CD8-positive, alpha-beta memory T cell (primary cell): ENCODE measurements around the gene COPS9. TPM values are rescaled to one million over a fixed set of nuclear protein-coding genes. Genes with fewer than 3 reads are reported as not detected.

Source experiments
- CTCF ChIA-PET: fragments of 350-600 bp; sonication (Branson Sonifier 250); formaldehyde crosslinking; loops from one replicate; lab custom pipeline; 2021; ENCODE audit warnings: antibody characterized with exemption; lab: Charles Lee
- POLR2A ChIA-PET: fragments of 350-600 bp; sonication (Branson Sonifier 250); formaldehyde crosslinking; loops from one replicate; lab custom pipeline; 2021; ENCODE audit warnings: antibody characterized with exemption; lab: Charles Lee
- DNase-seq, 5 donors: peaks; one replicate each; pipeline versions ENCODE4 v3.0.0 to v3.0.0-alpha.2; 2020 to 2022; ENCODE audit warnings: mixed read lengths in 1 of 5
- H3K27ac ChIP-seq: one replicate; pipeline ENCODE4 v1.7.0; 2013; ENCODE audit warnings: low read depth, mild to moderate bottlenecking, low read length, moderate library complexity
- H3K27me3 ChIP-seq: 2 replicates; pipeline ENCODE4 v1.7.0; 2013; ENCODE audit warnings: low read length, mild to moderate bottlenecking; ENCODE audit not compliant: insufficient read depth, poor library complexity, severe bottlenecking
- H3K36me3 ChIP-seq: 2 replicates; pipeline ENCODE4 v1.7.0; 2013; ENCODE audit warnings: mild to moderate bottlenecking, low read length, moderate library complexity; ENCODE audit not compliant: insufficient read depth
- H3K4me1 ChIP-seq: 2 replicates; pipeline ENCODE4 v1.7.0; 2013; ENCODE audit warnings: mild to moderate bottlenecking, low read length, moderate library complexity; ENCODE audit not compliant: insufficient read depth
- H3K4me3 ChIP-seq: 2 replicates; pipeline ENCODE4 v1.7.0; 2013; ENCODE audit warnings: mild to moderate bottlenecking, low read length
- H3K9me3 ChIP-seq: 2 replicates; pipeline ENCODE4 v1.7.0; 2013; ENCODE audit warnings: mild to moderate bottlenecking, low read length
- H3K27ac Mint-ChIP-seq, 8 donors: one replicate each; pipeline ENCODE4 v1.8.0; 2020 to 2021; ENCODE audit warnings: mixed read lengths in 8 of 8, mild to moderate bottlenecking in 6 of 8, inconsistent platforms in 3 of 8, moderate library complexity in 3 of 8
- H3K27me3 Mint-ChIP-seq, 2 donors: one replicate each; pipeline ENCODE4 v1.8.0; 2020 to 2021; ENCODE audit warnings: mixed read lengths in 2 of 2, mild to moderate bottlenecking in 1 of 2, moderate library complexity in 1 of 2
- H3K36me3 Mint-ChIP-seq, 3 donors: one replicate each; pipeline ENCODE4 v1.8.0; 2020 to 2021; ENCODE audit warnings: mixed read lengths in 3 of 3, inconsistent platforms in 1 of 3, mild to moderate bottlenecking in 1 of 3
- H3K4me1 Mint-ChIP-seq, 3 donors: one replicate each; pipeline ENCODE4 v1.8.0; 2020 to 2021; ENCODE audit warnings: mixed read lengths in 3 of 3, inconsistent platforms in 1 of 3, mild to moderate bottlenecking in 1 of 3
- H3K4me3 Mint-ChIP-seq, 7 donors: one replicate each; pipeline ENCODE4 v1.8.0; 2020 to 2021; ENCODE audit warnings: mixed read lengths in 7 of 7, mild to moderate bottlenecking in 6 of 7, moderate library complexity in 4 of 7, inconsistent platforms in 2 of 7
- H3K9me3 Mint-ChIP-seq, 5 donors: one replicate each; pipeline ENCODE4 v1.8.0; 2020 to 2022; ENCODE audit warnings: mixed read lengths in 5 of 5, mild to moderate bottlenecking in 3 of 5, moderate library complexity in 2 of 5, inconsistent platforms in 1 of 5
- polyA plus RNA-seq: library from polyadenylated mRNA; unstranded; fragments of 300-500 nt; fragmentation: Illumina TruSeq; gene quantifications from one replicate; pipeline ENCODE4 v1.2.3, GENCODE V29; 2021
- total RNA-seq, 2 experiments: library from RNA; stranded (reverse); gene quantifications; one replicate each; pipeline ENCODE4 v1.2.3, GENCODE V29; 2021

COPS9 gene
- total and polyA plus RNA-seq, 3 experiments from 2014 or later: 186 to 331 (median 189) TPM

- Mint-ChIP-seq H3K9me3 (peaks cover 0 to 5% (median 0%) of the 10 kb centered on the region in 5 donors), H3K4me3 (no peak overlapping the region), H3K4me1 (peaks cover 0 to 5% (median 2%) of the 10 kb centered on the region in 3 donors), H3K36me3 (peaks cover 6 to 35% (median 9%) of the 10 kb centered on the region in 3 donors), H3K27me3 (peaks cover 0 to 4% of the 10 kb centered on the region in 2 donors), H3K27ac (no peak overlapping the region)
- CTCF ChIA-PET: no interaction called here
- no peaks in the 10 kb centered on the region for H3K27me3 ChIP-seq
- H3K36me3 ChIP-seq: no peaks in the 10 kb centered on the region
- H3K9me3 ChIP-seq: no peaks in the 10 kb centered on the region
- no peak for DNase-seq
- H3K27ac ChIP-seq: no peak overlapping the region
- POLR2A ChIA-PET: no interaction called here
- H3K4me1 ChIP-seq: no peaks in the 10 kb centered on the region
- H3K4me3 ChIP-seq: no peak overlapping the region
Measured at GRCh38 chr2:240123821-240124650, 12.1 kb downstream of the COPS9 start.

GRCh38 chr2:240121675-240122074, 14.4 kb downstream of the COPS9 start:
- Histone ChIP-seq H3K4me3 (no peak overlapping the region), H3K27ac (no peak overlapping the region), H3K36me3 (no peaks in the 10 kb centered on the region), H3K27me3 (no peaks in the 10 kb centered on the region), H3K4me1 (no peaks in the 10 kb centered on the region), H3K9me3 (no peaks in the 10 kb centered on the region)
- H3K9me3 Mint-ChIP-seq: peaks cover 0 to 5% (median 2%) of the 10 kb centered on the region in 5 donors
- H3K4me3 Mint-ChIP-seq: no peak overlapping the region
- POLR2A ChIA-PET: no interaction called here
- H3K27ac Mint-ChIP-seq: no peak overlapping the region
- CTCF ChIA-PET: no interaction called here
- H3K36me3 Mint-ChIP-seq: peaks cover 3 to 11% (median 4%) of the 10 kb centered on the region in 3 donors
- peaks cover 0 to 5% (median 0%) of the 10 kb centered on the region in 3 donors for H3K4me1 Mint-ChIP-seq
- peaks cover 0 to 2% of the 10 kb centered on the region in 2 donors for H3K27me3 Mint-ChIP-seq
- DNase-seq: no peak

GRCh38 chr2:240121190-240121589, 14.9 kb downstream of the COPS9 start:
- Mint-ChIP-seq H3K4me1 (peaks cover 0 to 5% (median 0%) of the 10 kb centered on the region in 3 donors), H3K4me3 (no peak overlapping the region), H3K36me3 (peaks cover 0 to 6% (median 0%) of the 10 kb centered on the region in 3 donors), H3K27ac (no peak overlapping the region), H3K27me3 (peaks cover 2 to 3% of the 10 kb centered on the region in 2 donors), H3K9me3 (peaks cover 0 to 5% (median 2%) of the 10 kb centered on the region in 5 donors)
- Histone ChIP-seq H3K36me3 (no peaks in the 10 kb centered on the region), H3K4me1 (no peaks in the 10 kb centered on the region), H3K27me3 (no peaks in the 10 kb centered on the region), H3K4me3 (no peak overlapping the region), H3K27ac (no peak overlapping the region), H3K9me3 (no peaks in the 10 kb centered on the region)
- ChIA-PET CTCF (no interaction called here), POLR2A (no interaction called here)
- DNase-seq: no peak

- Histone ChIP-seq H3K9me3 (no peaks in the 10 kb centered on the region), H3K4me3 (no peak overlapping the region), H3K4me1 (no peaks in the 10 kb centered on the region), H3K27ac (no peak overlapping the region), H3K36me3 (no peaks in the 10 kb centered on the region), H3K27me3 (no peaks in the 10 kb centered on the region)
- POLR2A ChIA-PET: no interaction called here
- H3K36me3 Mint-ChIP-seq: no peaks in the 10 kb centered on the region
- H3K9me3 Mint-ChIP-seq: peaks cover 0 to 2% (median under 1%) of the 10 kb centered on the region in 5 donors
- no peak overlapping the region for H3K4me3 Mint-ChIP-seq
- H3K27me3 Mint-ChIP-seq: peaks cover 10 to 24% of the 10 kb centered on the region in 2 donors
- CTCF ChIA-PET: no interaction called here
- DNase-seq: no peak
- no peaks in the 10 kb centered on the region for H3K4me1 Mint-ChIP-seq
- H3K27ac Mint-ChIP-seq: no peak overlapping the region
Measured at GRCh38 chr2:240114233-240114632, 21.9 kb downstream of the COPS9 start.

- Histone ChIP-seq H3K9me3 (no peaks in the 10 kb centered on the region), H3K4me3 (no peak overlapping the region), H3K36me3 (no peaks in the 10 kb centered on the region), H3K4me1 (no peaks in the 10 kb centered on the region), H3K27ac (no peak overlapping the region), H3K27me3 (no peaks in the 10 kb centered on the region)
- Mint-ChIP-seq H3K36me3 (no peaks in the 10 kb centered on the region), H3K4me3 (no peak overlapping the region), H3K9me3 (peaks cover 0 to 2% (median 0%) of the 10 kb centered on the region in 5 donors), H3K27me3 (peaks cover 10 to 28% of the 10 kb centered on the region in 2 donors), H3K27ac (peak overlapping the region in 1 of 8 donors; percentile 28), H3K4me1 (no peaks in the 10 kb centered on the region)
- DNase-seq: no peak
- ChIA-PET POLR2A (no interaction called here), CTCF (no interaction called here)
Measured at GRCh38 chr2:240112914-240113690, 23.0 kb downstream of the COPS9 start.

GRCh38 chr2:240111253-240111652, 24.9 kb downstream of the COPS9 start:
- H3K27ac Mint-ChIP-seq: no peak overlapping the region
- Histone ChIP-seq H3K27ac (no peak overlapping the region), H3K4me1 (no peaks in the 10 kb centered on the region), H3K4me3 (no peak overlapping the region), H3K36me3 (no peaks in the 10 kb centered on the region), H3K9me3 (no peaks in the 10 kb centered on the region), H3K27me3 (no peaks in the 10 kb centered on the region)
- no peaks in the 10 kb centered on the region for H3K9me3 Mint-ChIP-seq
- DNase-seq: no peak
- no peaks in the 10 kb centered on the region for H3K36me3 Mint-ChIP-seq
- H3K4me1 Mint-ChIP-seq: no peaks in the 10 kb centered on the region
- no peak overlapping the region for H3K4me3 Mint-ChIP-seq
- CTCF ChIA-PET: no interaction called here
- H3K27me3 Mint-ChIP-seq: peaks cover 12 to 29% of the 10 kb centered on the region in 2 donors
- POLR2A ChIA-PET: no interaction called here

GRCh38 chr2:240109386-240109785, 26.7 kb downstream of the COPS9 start:
- DNase-seq: no peak
- peaks cover 14 to 24% of the 10 kb centered on the region in 2 donors for H3K27me3 Mint-ChIP-seq
- Histone ChIP-seq H3K36me3 (no peaks in the 10 kb centered on the region), H3K27me3 (no peaks in the 10 kb centered on the region), H3K4me3 (no peak overlapping the region), H3K9me3 (no peaks in the 10 kb centered on the region), H3K27ac (no peak overlapping the region), H3K4me1 (no peaks in the 10 kb centered on the region)
- no peaks in the 10 kb centered on the region for H3K4me1 Mint-ChIP-seq
- peak overlapping the region in 1 of 8 donors; percentile 7 for H3K27ac Mint-ChIP-seq
- H3K36me3 Mint-ChIP-seq: no peaks in the 10 kb centered on the region
- POLR2A ChIA-PET: no interaction called here
- H3K9me3 Mint-ChIP-seq: no peaks in the 10 kb centered on the region
- H3K4me3 Mint-ChIP-seq: no peak overlapping the region
- CTCF ChIA-PET: no interaction called here

GRCh38 chr2:240107477-240107796, 28.7 kb downstream of the COPS9 start:
- ChIA-PET CTCF (no interaction called here), POLR2A (no interaction called here)
- H3K36me3 ChIP-seq: no peaks in the 10 kb centered on the region
- H3K4me1 Mint-ChIP-seq: no peaks in the 10 kb centered on the region
- no peaks in the 10 kb centered on the region for H3K9me3 ChIP-seq
- no peak for DNase-seq
- H3K4me3 Mint-ChIP-seq: no peak overlapping the region
- H3K9me3 Mint-ChIP-seq: peaks cover 0 to 2% (median 0%) of the 10 kb centered on the region in 5 donors
- H3K27ac Mint-ChIP-seq: no peak overlapping the region
- H3K4me3 ChIP-seq: no peak overlapping the region
- H3K27me3 ChIP-seq: no peaks in the 10 kb centered on the region
- H3K27me3 Mint-ChIP-seq: peaks cover 4 to 24% of the 10 kb centered on the region in 2 donors
- no peaks in the 10 kb centered on the region for H3K36me3 Mint-ChIP-seq
- H3K27ac ChIP-seq: no peak overlapping the region
- no peaks in the 10 kb centered on the region for H3K4me1 ChIP-seq
